HepG2 (cell line): Measurements from ENCODE around the gene RNU6-1. TPM values are rescaled to one million over a fixed set of nuclear protein-coding genes. Genes with fewer than 3 reads are reported as not detected.
A peak's percentile ranks its signal among the peaks of the same experiment; 100 is the strongest.

Experiments used
- ATF7 ChIP-seq, 2 experiments: fragments of 450-650 bp in 1 of 2; sonication (generic) in 1 of 2; formaldehyde crosslinking in 1 of 2; IDR thresholded peaks; 2 replicates each; pipeline versions ENCODE4 v1.4.0 to v1.6.1; 2016 to 2020; ENCODE audit warnings: antibody characterized with exemption in 1 of 2, mild to moderate bottlenecking in 1 of 2, missing genetic modification reagents in 1 of 2
- BHLHE40 ChIP-seq: IDR thresholded peaks from 2 replicates; pipeline ENCODE4 v1.6.1; 2011; ENCODE audit warnings: low read length, improper control_type of control experiment
- CBFB ChIP-seq: sonication (generic); formaldehyde crosslinking; IDR thresholded peaks from 2 replicates; pipeline ENCODE4 v1.4.0; 2020; ENCODE audit warnings: missing genetic modification reagents
- HDAC2 ChIP-seq: sonication (generic); formaldehyde crosslinking; IDR thresholded peaks from 2 replicates; pipeline ENCODE4 v1.4.0; 2020; ENCODE audit warnings: missing genetic modification reagents
- MLXIP ChIP-seq: sonication (generic); formaldehyde crosslinking; IDR thresholded peaks from 2 replicates; pipeline ENCODE4 v1.9.0; 2021; ENCODE audit warnings: missing genetic modification reagents, borderline replicate concordance
- MXI1 ChIP-seq: IDR thresholded peaks from 3 replicates; pipeline ENCODE4 v1.6.1; 2012; ENCODE audit warnings: low read depth, low read length, inconsistent platforms, borderline replicate concordance
- POGZ ChIP-seq: sonication (generic); formaldehyde crosslinking; IDR thresholded peaks from 2 replicates; pipeline ENCODE4 v1.4.0; 2020; ENCODE audit warnings: mild to moderate bottlenecking, missing genetic modification reagents
- POLR2A ChIP-seq, 2 experiments: IDR thresholded peaks; 2 replicates each; pipeline ENCODE4 v1.6.1; 2011; ENCODE audit warnings: low read depth in 2 of 2, low read length in 2 of 2, mild to moderate bottlenecking in 1 of 2, moderate library complexity in 1 of 2; ENCODE audit not compliant: insufficient read depth in 1 of 2
- RXRA ChIP-seq: sonication (generic); formaldehyde crosslinking; IDR thresholded peaks from 2 replicates; pipeline ENCODE4 v1.5.1; 2020; ENCODE audit warnings: missing genetic modification reagents
- SNRNP70 ChIP-seq: fragments of 200-400 bp; formaldehyde crosslinking; IDR thresholded peaks from 2 replicates; pipeline ENCODE4 v1.6.1; 2017; ENCODE audit warnings: mild to moderate bottlenecking, low read depth, low read length, moderate library complexity
- SOX6 ChIP-seq, 2 experiments: fragments of 450-650 bp in 1 of 2; sonication (generic) in 1 of 2; formaldehyde crosslinking in 1 of 2; IDR thresholded peaks; 2 replicates each; pipeline versions ENCODE4 v1.4.0 to v1.6.1; 2017 to 2020; ENCODE audit warnings: antibody characterized with exemption in 1 of 2, mild to moderate bottlenecking in 1 of 2, missing genetic modification reagents in 1 of 2
- ZBTB20 ChIP-seq: sonication (generic); formaldehyde crosslinking; IDR thresholded peaks from 2 replicates; pipeline ENCODE4 v1.8.1; 2023; ENCODE audit warnings: missing genetic modification reagents, low read depth, mild to moderate bottlenecking, borderline replicate concordance
- ZBTB37 ChIP-seq: sonication (generic); formaldehyde crosslinking; IDR thresholded peaks from 2 replicates; pipeline ENCODE4 v1.4.0; 2020; ENCODE audit warnings: mild to moderate bottlenecking, missing genetic modification reagents
- ZKSCAN8 ChIP-seq: IDR thresholded peaks from 2 replicates; pipeline ENCODE4 v1.6.1; 2016; ENCODE audit warnings: borderline replicate concordance, missing genetic modification reagents, missing compliant biosample characterization
- ZNF468 ChIP-seq: sonication (generic); formaldehyde crosslinking; IDR thresholded peaks from 2 replicates; pipeline ENCODE4 v1.8.0; 2022; ENCODE audit warnings: mild to moderate bottlenecking, moderate library complexity, missing genetic modification reagents
- ZNF552 ChIP-seq: sonication (generic); formaldehyde crosslinking; IDR thresholded peaks from 2 replicates; pipeline ENCODE4 v1.9.0; 2022; ENCODE audit warnings: missing genetic modification reagents, mild to moderate bottlenecking, borderline replicate concordance
- ZNF616 ChIP-seq: sonication (generic); formaldehyde crosslinking; IDR thresholded peaks from 2 replicates; pipeline ENCODE4 v1.5.0; 2020; ENCODE audit warnings: low read depth, mild to moderate bottlenecking, missing genetic modification reagents
- ZNF678 ChIP-seq: sonication (generic); formaldehyde crosslinking; IDR thresholded peaks from 2 replicates; pipeline ENCODE4 v1.4.0; 2020; ENCODE audit warnings: mild to moderate bottlenecking, missing genetic modification reagents
- ZNF703 ChIP-seq: sonication (generic); formaldehyde crosslinking; IDR thresholded peaks from 2 replicates; pipeline ENCODE4 v1.5.1; 2020; ENCODE audit warnings: missing genetic modification reagents, mild to moderate bottlenecking, moderate library complexity, borderline replicate concordance
- ZNF770 ChIP-seq: sonication (generic); formaldehyde crosslinking; IDR thresholded peaks from 2 replicates; pipeline ENCODE4 v1.5.0; 2020; ENCODE audit warnings: mild to moderate bottlenecking, missing genetic modification reagents
- ZNF777 ChIP-seq: sonication (generic); formaldehyde crosslinking; IDR thresholded peaks from 2 replicates; pipeline ENCODE4 v1.4.0; 2020; ENCODE audit warnings: missing genetic modification reagents
- polyA plus RNA-seq, 8 experiments: library from polyadenylated mRNA; depleted of rRNA in 3 of 8; stranded (reverse) in 7 of 8; unstranded in 1 of 8; fragments of >200 nt; fragmentation: Illumina TruSeq in 4 of 8; extraction: Trizol in 4 of 8; gene quantifications; 2 replicates each; pipeline versions ENCODE4 v1.2.1 to v1.2.3, GENCODE V29; 2011 to 2016; ENCODE audit warnings: low read depth in 4 of 8, missing spikeins in 1 of 8, mixed read lengths in 1 of 8; ENCODE audit not compliant: insufficient read depth in 1 of 8
- total RNA-seq, 5 experiments: library from RNA; depleted of rRNA; stranded (reverse); fragments of >200 nt; fragmentation: Illumina TruSeq; extraction: Trizol; gene quantifications; 2 replicates each; pipeline ENCODE4 v1.2.3, GENCODE V29; 2016; ENCODE audit warnings: low read depth in 1 of 5
- TF ChIP-seq, protein P1 (sequence below): IDR thresholded peaks from 2 replicates; pipeline ENCODE4 v1.6.1; 2018; ENCODE audit warnings: missing genetic modification reagents, mild to moderate bottlenecking, missing compliant biosample characterization

Gene RNU6-1
- total and polyA plus RNA-seq, 2 of the 13 experiments (the other 11 are each of a cell fraction or from before 2014, with no cell fraction given): under 0.01 TPM; not detected in 1

DNA sequence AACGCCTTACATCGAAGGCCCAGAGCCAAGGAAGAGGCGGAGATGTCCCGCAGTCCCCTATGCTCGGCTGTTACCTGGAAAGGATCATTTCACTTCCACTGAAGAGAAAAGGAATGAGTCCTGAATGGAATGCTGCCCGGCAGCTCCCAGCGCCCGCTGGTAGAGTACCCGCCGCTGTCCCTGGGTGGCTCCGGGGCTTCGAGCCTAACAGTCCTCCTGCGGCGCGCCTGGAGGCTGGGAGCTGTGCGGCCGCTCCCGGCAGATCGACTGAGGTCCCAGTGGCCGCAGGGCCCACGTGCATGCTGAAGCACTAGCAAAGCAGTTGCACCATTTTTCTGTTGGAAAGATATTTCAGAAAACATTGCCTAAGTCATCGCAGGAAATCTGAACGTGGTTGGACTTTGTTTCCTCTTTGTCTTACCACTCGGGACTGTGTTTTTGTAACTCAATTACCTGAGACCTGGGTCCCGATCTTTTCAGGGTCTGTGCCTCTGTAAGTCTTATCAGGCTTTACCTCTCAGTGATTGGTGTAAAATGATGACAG lies 984 bp downstream of the RNU6-1 start (continued):
- TF ChIP-seq MLXIP (CRISPR knock-in tag) (peak; percentile 28; the same call in 1 of the 2 replicates), POLR2A (IDR thresholded peaks at IDR 0.05; ENCODE audit: insufficient read depth in 1 of 2, low read depth in 2 of 2, low read length in 2 of 2) (peak in 1 of 2 experiments; percentile 43; a peak in 1 of 4 replicates), ZNF552 (CRISPR knock-in tag) (no peak), SNRNP70 (no peak), ZNF468 (CRISPR knock-in tag) (0 out of 2 replicates have a peak, but pooled peaks have one; percentile 46), ZNF777 (CRISPR knock-in tag) (no peak; the same call in 1 of the 2 replicates), CBFB (0 out of 2 replicates have a peak, but pooled peaks have one; percentile 23), ZNF703 (CRISPR knock-in tag) (no peak), ZBTB37 (CRISPR knock-in tag) (no peak), ZKSCAN8 (CRISPR knock-in tag) (0 out of 2 replicates have a peak, but pooled peaks have one; percentile 33), ATF7 (IDR thresholded peaks at IDR 0.05) (no peak), ATF7 (CRISPR knock-in tag; IDR thresholded peaks at IDR 0.05) (no peak), ZBTB20 (peak; percentile 16; the same call in 1 of the 2 replicates), ZNF770 (CRISPR knock-in tag) (0 out of 2 replicates have a peak, but pooled peaks have one; percentile 19), ZNF678 (CRISPR knock-in tag) (no peak), SOX6 (IDR thresholded peaks at IDR 0.05) (no peak), SOX6 (CRISPR knock-in tag; IDR thresholded peaks at IDR 0.05) (peak; percentile 13; the same call in 1 of the 2 replicates), RXRA (CRISPR knock-in tag) (0 out of 2 replicates have a peak, but pooled peaks have one; percentile 29), ZNF616 (CRISPR knock-in tag) (0 out of 2 replicates have a peak, but pooled peaks have one; percentile 50), HDAC2 (CRISPR knock-in tag) (no peak), MXI1 (peak; percentile 77; the same call in 2 of the 3 replicates), BHLHE40 (0 out of 2 replicates have a peak, but pooled peaks have one; percentile 45), POGZ (CRISPR knock-in tag) (no peak)
- TF ChIP-seq, protein P1, sequence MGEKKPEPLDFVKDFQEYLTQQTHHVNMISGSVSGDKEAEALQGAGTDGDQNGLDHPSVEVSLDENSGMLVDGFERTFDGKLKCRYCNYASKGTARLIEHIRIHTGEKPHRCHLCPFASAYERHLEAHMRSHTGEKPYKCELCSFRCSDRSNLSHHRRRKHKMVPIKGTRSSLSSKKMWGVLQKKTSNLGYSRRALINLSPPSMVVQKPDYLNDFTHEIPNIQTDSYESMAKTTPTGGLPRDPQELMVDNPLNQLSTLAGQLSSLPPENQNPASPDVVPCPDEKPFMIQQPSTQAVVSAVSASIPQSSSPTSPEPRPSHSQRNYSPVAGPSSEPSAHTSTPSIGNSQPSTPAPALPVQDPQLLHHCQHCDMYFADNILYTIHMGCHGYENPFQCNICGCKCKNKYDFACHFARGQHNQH: 0 out of 2 replicates have a peak, but pooled peaks have one; percentile 46
